Ishikawa (cell line): ENCODE data around the gene TLR8.
A peak's percentile ranks its signal among the peaks of the same experiment; 100 is the strongest.

Experiments used
- CEBPB ChIP-seq: IDR thresholded peaks from 2 replicates; pipeline ENCODE4 v1.6.1; 2012
- CREB1 ChIP-seq: IDR thresholded peaks from 2 replicates; pipeline ENCODE4 v1.6.1; 2012; ENCODE audit warnings: low read depth
- EGR1 ChIP-seq: IDR thresholded peaks from 2 replicates; pipeline ENCODE4 v1.6.1; 2012
- EP300 ChIP-seq: IDR thresholded peaks from 2 replicates; pipeline ENCODE4 v1.6.1; 2012; ENCODE audit warnings: borderline replicate concordance
- FOXM1 ChIP-seq: IDR thresholded peaks from 2 replicates; pipeline ENCODE4 v1.6.1; 2012; ENCODE audit warnings: low read depth, borderline replicate concordance
- NFIC ChIP-seq: IDR thresholded peaks from 2 replicates; pipeline ENCODE4 v1.6.1; 2012
- RAD21 ChIP-seq: IDR thresholded peaks from 2 replicates; pipeline ENCODE4 v1.6.1; 2012; ENCODE audit warnings: low read depth
- TAF1 ChIP-seq: IDR thresholded peaks from 2 replicates; pipeline ENCODE4 v1.6.1; 2012; ENCODE audit warnings: low read depth, mild to moderate bottlenecking
- TCF12 ChIP-seq: IDR thresholded peaks from 2 replicates; pipeline ENCODE4 v1.6.1; 2012; ENCODE audit warnings: low read depth
- TEAD4 ChIP-seq: IDR thresholded peaks from 2 replicates; pipeline ENCODE4 v1.6.1; 2012
- YY1 ChIP-seq: IDR thresholded peaks from 2 replicates; pipeline ENCODE4 v1.6.1; 2012; ENCODE audit warnings: low read depth
- ZBTB7A ChIP-seq: IDR thresholded peaks from 2 replicates; pipeline ENCODE4 v1.6.1; 2012; ENCODE audit warnings: low read depth
- TF ChIP-seq, protein P1 (sequence below): IDR thresholded peaks from 2 replicates; pipeline ENCODE4 v1.6.1; 2012; ENCODE audit warnings: low read depth, mild to moderate bottlenecking
- TF ChIP-seq, protein P2 (sequence below): IDR thresholded peaks from 2 replicates; pipeline ENCODE4 v1.6.1; 2012
- TF ChIP-seq, protein P3 (sequence below): IDR thresholded peaks from 2 replicates; pipeline ENCODE4 v1.6.1; 2012

TLR8 gene

GRCh38 chrX:12881914-12882313 is 24.5 kb upstream of the TLR8 start:
- TF ChIP-seq TAF1 (no peak), RAD21 (no peak), EP300 (no peak), FOXM1 (no peak), ZBTB7A (no peak), TCF12 (no peak), YY1 (no peak), CEBPB (no peak), TEAD4 (no peak), EGR1 (no peak), NFIC (no peak), CREB1 (no peak)
- TF ChIP-seq, protein P1, sequence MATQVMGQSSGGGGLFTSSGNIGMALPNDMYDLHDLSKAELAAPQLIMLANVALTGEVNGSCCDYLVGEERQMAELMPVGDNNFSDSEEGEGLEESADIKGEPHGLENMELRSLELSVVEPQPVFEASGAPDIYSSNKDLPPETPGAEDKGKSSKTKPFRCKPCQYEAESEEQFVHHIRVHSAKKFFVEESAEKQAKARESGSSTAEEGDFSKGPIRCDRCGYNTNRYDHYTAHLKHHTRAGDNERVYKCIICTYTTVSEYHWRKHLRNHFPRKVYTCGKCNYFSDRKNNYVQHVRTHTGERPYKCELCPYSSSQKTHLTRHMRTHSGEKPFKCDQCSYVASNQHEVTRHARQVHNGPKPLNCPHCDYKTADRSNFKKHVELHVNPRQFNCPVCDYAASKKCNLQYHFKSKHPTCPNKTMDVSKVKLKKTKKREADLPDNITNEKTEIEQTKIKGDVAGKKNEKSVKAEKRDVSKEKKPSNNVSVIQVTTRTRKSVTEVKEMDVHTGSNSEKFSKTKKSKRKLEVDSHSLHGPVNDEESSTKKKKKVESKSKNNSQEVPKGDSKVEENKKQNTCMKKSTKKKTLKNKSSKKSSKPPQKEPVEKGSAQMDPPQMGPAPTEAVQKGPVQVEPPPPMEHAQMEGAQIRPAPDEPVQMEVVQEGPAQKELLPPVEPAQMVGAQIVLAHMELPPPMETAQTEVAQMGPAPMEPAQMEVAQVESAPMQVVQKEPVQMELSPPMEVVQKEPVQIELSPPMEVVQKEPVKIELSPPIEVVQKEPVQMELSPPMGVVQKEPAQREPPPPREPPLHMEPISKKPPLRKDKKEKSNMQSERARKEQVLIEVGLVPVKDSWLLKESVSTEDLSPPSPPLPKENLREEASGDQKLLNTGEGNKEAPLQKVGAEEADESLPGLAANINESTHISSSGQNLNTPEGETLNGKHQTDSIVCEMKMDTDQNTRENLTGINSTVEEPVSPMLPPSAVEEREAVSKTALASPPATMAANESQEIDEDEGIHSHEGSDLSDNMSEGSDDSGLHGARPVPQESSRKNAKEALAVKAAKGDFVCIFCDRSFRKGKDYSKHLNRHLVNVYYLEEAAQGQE: no peak
- TF ChIP-seq, protein P2, sequence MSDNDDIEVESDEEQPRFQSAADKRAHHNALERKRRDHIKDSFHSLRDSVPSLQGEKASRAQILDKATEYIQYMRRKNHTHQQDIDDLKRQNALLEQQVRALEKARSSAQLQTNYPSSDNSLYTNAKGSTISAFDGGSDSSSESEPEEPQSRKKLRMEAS: no peak
- TF ChIP-seq, protein P3, sequence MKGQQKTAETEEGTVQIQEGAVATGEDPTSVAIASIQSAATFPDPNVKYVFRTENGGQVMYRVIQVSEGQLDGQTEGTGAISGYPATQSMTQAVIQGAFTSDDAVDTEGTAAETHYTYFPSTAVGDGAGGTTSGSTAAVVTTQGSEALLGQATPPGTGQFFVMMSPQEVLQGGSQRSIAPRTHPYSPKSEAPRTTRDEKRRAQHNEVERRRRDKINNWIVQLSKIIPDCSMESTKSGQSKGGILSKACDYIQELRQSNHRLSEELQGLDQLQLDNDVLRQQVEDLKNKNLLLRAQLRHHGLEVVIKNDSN: no peak

- TF ChIP-seq NFIC: no peak
- TF ChIP-seq RAD21: no peak
- no peak for TF ChIP-seq TAF1
- no peak for TF ChIP-seq ZBTB7A
- TF ChIP-seq, protein P2: no peak
- TF ChIP-seq EP300: no peak
- TF ChIP-seq, protein P1: no peak
- TF ChIP-seq, protein P3: no peak
- TF ChIP-seq TEAD4: no peak
- no peak for TF ChIP-seq CREB1
These were observed 20.9 kb upstream of the TLR8 start for GRCh38 chrX:12885508-12885907.

DNA sequence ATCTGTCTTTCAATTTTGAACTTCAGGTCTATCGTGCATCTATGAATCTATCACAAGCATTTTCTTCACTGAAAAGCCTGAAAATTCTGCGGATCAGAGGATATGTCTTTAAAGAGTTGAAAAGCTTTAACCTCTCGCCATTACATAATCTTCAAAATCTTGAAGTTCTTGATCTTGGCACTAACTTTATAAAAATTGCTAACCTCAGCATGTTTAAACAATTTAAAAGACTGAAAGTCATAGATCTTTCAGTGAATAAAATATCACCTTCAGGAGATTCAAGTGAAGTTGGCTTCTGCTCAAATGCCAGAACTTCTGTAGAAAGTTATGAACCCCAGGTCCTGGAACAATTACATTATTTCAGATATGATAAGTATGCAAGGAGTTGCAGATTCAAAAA is 19.9 kb upstream of the TLR8 start:
- TF ChIP-seq ZBTB7A: no peak
- TF ChIP-seq EGR1: no peak

DNA sequence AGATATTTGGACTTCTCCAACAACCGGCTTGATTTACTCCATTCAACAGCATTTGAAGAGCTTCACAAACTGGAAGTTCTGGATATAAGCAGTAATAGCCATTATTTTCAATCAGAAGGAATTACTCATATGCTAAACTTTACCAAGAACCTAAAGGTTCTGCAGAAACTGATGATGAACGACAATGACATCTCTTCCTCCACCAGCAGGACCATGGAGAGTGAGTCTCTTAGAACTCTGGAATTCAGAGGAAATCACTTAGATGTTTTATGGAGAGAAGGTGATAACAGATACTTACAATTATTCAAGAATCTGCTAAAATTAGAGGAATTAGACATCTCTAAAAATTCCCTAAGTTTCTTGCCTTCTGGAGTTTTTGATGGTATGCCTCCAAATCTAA is 19.3 kb upstream of the TLR8 start:
- TF ChIP-seq, protein P1: peak; percentile 40; the same call in 1 of the 2 replicates
- TF ChIP-seq CEBPB: no peak
- no peak for TF ChIP-seq ZBTB7A

GRCh38 chrX:12887767-12888166 is 18.7 kb upstream of the TLR8 start:
- TF ChIP-seq NFIC: no peak
- no peak for TF ChIP-seq EP300
- no peak for TF ChIP-seq TCF12
- no peak for TF ChIP-seq CREB1
- no peak for TF ChIP-seq CEBPB
- no peak for TF ChIP-seq EGR1
- TF ChIP-seq, protein P3: no peak
- TF ChIP-seq RAD21: no peak
- TF ChIP-seq ZBTB7A: no peak
- no peak for TF ChIP-seq TAF1
- no peak for TF ChIP-seq TEAD4
- no peak for TF ChIP-seq YY1
- TF ChIP-seq, protein P1: no peak
